ENCODE data around the gene HSPB7.
A peak's percentile ranks its signal among the peaks of the same experiment; 100 is the strongest.

HSPB7 gene

DNA sequence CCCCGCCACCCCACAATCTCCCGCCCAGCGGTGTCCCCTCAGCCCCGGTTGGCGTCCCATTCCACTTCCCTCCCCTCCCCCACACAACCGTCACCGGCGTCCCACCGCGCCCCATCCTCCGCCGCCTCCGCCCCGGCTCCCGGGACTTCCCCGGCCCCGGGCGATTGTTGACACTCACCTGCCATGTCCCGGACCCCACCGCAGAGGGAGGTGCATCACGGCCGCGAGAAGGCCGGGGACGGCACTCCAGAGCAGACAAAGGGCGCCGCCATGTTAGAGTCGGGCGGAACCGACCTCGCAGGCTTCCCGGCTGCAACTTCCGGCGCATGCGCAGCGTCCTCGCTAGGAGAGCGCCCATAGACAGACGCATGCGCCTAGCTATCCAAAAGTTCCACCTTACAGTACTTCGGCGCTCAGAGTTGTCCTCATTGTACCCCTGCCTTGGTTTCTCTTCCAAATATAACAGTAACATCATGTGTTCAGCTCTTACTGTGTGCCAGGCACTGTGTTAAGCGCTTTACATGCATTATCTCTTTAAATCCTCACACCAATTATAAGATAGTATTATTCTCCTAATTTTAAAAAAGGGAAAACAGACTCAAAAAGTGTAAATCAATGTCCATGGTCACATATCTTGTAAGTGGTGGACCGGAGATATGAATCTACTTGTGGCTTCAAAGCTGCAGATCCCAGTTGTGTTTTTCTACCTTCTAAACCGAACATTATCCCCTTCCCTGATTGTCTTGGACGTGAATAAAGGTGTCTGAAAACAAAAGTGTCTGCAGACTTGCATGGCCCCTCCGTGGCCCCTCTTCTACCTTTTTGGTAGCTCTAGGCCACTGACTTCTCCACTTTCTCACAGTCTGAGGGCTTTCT, 41.8 kb downstream of the HSPB7 start, which contains the start of gene ZBTB17:
Gene ZBTB17, minus strand, starts transcription at position 297 of the 876 bp plus-strand sequence. CDS start 27,606 bp downstream, outside the sequence.
- H3K27ac ChIP-seq, result peak within 1 kb of the TSS; percentile 71 to 83
- DNase-seq, result peak; percentile 92 to 95

DNA sequence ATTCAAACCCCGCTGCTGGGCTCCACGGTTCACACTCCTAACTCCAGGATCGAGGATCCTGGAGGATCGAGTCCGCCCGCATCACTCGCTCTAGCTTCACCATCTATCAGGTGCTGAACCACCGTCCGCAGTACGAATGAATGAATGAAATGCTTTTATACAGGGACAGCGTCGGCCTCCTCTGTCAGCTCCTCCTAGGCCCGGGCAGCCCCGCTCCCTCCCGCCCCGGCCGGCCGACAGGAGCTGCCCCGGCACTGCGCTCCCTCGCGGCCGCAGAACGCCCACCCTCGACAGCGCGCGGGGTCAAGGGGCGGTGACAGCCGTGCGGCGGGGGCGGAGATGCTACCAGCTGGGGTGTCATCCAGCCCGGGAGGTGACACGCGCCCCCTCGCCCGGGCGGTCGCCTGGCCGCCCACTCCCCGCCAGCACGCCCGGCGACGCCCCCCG, 42.5 kb downstream of the HSPB7 start:
- Histone ChIP-seq H3K9me3 (no peaks in the 10 kb centered on the region), H3K4me3 (peak overlapping the region; percentile 70 to 97), H3K4me1 (peaks cover 0 to 29% (median 17%) of the 10 kb centered on the region in 4 donors), H3K36me3 (peaks cover 6 to 18% (median 15%) of the 10 kb centered on the region in 3 donors), H3K27ac (peak overlapping the region; percentile 71 to 83), H3K27me3 (no peaks in the 10 kb centered on the region)
- intact Hi-C loops (cut with DNase I; ENCODE audit: low total_unique reads), result no loop called here
- TF ChIP-seq, protein P1, sequence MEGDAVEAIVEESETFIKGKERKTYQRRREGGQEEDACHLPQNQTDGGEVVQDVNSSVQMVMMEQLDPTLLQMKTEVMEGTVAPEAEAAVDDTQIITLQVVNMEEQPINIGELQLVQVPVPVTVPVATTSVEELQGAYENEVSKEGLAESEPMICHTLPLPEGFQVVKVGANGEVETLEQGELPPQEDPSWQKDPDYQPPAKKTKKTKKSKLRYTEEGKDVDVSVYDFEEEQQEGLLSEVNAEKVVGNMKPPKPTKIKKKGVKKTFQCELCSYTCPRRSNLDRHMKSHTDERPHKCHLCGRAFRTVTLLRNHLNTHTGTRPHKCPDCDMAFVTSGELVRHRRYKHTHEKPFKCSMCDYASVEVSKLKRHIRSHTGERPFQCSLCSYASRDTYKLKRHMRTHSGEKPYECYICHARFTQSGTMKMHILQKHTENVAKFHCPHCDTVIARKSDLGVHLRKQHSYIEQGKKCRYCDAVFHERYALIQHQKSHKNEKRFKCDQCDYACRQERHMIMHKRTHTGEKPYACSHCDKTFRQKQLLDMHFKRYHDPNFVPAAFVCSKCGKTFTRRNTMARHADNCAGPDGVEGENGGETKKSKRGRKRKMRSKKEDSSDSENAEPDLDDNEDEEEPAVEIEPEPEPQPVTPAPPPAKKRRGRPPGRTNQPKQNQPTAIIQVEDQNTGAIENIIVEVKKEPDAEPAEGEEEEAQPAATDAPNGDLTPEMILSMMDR (IDR thresholded peaks at IDR 0.05), result no peak
- DNase-seq, result no peak

More for the DNA sequence above, 41.8 kb downstream of the HSPB7 start, which contains the start of gene ZBTB17:
- peaks cover 0 to 18% (median 15%) of the 10 kb centered on the region in 3 donors for H3K36me3 ChIP-seq
- intact Hi-C loops (cut with DNase I; ENCODE audit: low total_unique reads), result no loop called here
- H3K9me3 ChIP-seq, result no peaks in the 10 kb centered on the region
- TF ChIP-seq, protein P1 (IDR thresholded peaks at IDR 0.05), result no peak
- H3K4me1 ChIP-seq, result peaks cover 0 to 29% (median 17%) of the 10 kb centered on the region in 4 donors
- H3K4me3 ChIP-seq, result peak within 1 kb of the TSS; percentile 70 to 97
- no peaks in the 10 kb centered on the region for H3K27me3 ChIP-seq

DNA sequence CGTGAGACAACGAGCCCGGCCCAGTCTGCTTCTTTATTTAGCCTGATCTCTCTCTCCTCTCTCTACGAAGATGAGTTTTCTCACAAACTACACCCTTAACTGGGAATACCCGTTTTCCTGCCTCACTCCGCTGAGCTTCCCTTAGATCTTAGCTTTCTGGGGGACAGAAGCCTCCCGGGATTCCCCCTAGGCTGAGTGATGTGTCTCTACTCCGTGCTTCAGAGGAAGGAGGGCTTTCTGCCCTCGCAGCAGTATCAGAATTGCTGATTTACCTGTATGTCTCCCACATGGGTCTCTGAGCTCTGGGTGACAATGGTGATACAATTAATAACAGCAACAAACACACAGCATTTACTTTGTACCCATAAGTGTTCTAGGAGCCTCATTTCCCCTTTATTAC, 43.0 kb downstream of the HSPB7 start:
- H3K9me3 ChIP-seq, result no peaks in the 10 kb centered on the region
- DNase-seq, result no peak
- peaks cover 0 to 29% (median 17%) of the 10 kb centered on the region in 4 donors for H3K4me1 ChIP-seq
- H3K27me3 ChIP-seq, result no peaks in the 10 kb centered on the region
- intact Hi-C loops (cut with DNase I; ENCODE audit: low total_unique reads), result no loop called here
- H3K4me3 ChIP-seq, result peak overlapping the region; percentile 70 to 97
- peaks cover 9 to 23% (median 17%) of the 10 kb centered on the region in 3 donors for H3K36me3 ChIP-seq
- TF ChIP-seq, protein P1 (IDR thresholded peaks at IDR 0.05), result no peak
- peak overlapping the region in 1 of 2 donors; percentile 83 for H3K27ac ChIP-seq

DNA sequence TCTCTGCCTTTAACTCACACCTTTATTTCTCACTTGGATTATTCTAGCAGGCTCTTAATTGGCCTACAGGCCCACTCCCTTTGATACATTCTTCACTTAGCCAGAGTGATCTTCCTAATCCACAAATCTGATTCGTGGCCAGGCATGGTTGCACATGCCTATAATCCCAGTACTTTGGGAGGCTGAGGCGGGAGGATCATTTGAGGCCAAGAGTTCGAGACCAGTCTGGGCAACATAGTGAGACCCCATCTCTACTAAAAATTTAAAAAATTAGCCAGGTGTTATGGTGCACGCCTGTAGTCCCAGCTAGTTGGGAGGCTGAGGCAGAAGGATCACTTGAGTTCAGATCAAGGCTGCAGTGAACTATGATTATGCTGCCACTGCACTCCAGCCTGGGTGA, 44.1 kb downstream of the HSPB7 start:
- Histone ChIP-seq H3K27me3 (no peaks in the 10 kb centered on the region), H3K36me3 (peaks cover 15 to 34% (median 26%) of the 10 kb centered on the region in 3 donors), H3K4me3 (no peak overlapping the region), H3K27ac (no peak overlapping the region), H3K4me1 (peaks cover 0 to 29% (median 17%) of the 10 kb centered on the region in 4 donors), H3K9me3 (no peaks in the 10 kb centered on the region)
- DNase-seq, result no peak
- intact Hi-C loops (cut with DNase I; ENCODE audit: low total_unique reads), result no loop called here
- TF ChIP-seq, protein P1 (IDR thresholded peaks at IDR 0.05), result no peak

GRCh38 chr1:15972409-15972808, 45.4 kb downstream of the HSPB7 start:
- Histone ChIP-seq H3K27me3 (no peaks in the 10 kb centered on the region), H3K4me1 (peaks cover 0 to 29% (median 17%) of the 10 kb centered on the region in 4 donors), H3K36me3 (peaks cover 15 to 44% (median 29%) of the 10 kb centered on the region in 3 donors), H3K9me3 (no peaks in the 10 kb centered on the region), H3K4me3 (no peak overlapping the region), H3K27ac (no peak overlapping the region)
- DNase-seq, result no peak
- intact Hi-C loops (cut with DNase I; ENCODE audit: low total_unique reads), result no loop called here
- TF ChIP-seq, protein P1 (IDR thresholded peaks at IDR 0.05), result no peak
